Esophagus muscularis mucosa (tissue), 4 donors: Measurements from ENCODE around the gene SPTBN1. TPM values are rescaled to one million over a fixed set of nuclear protein-coding genes. Genes with fewer than 3 reads are reported as not detected.

Experiments
- DNase-seq: peaks from one replicate; pipeline ENCODE4 v3.0.0-alpha.2; 2017; ENCODE audit errors: extremely low spot score
- H3K27ac ChIP-seq, 4 donors: fragments of 200-600 bp; sonication (generic); replicated peaks in 1 of 4; 1 replicate in 3 of 4; 2 replicates in 1 of 4; pipeline ENCODE4 v1.5.1; 2016 to 2019; ENCODE audit warnings: mild to moderate bottlenecking in 1 of 4
- H3K27me3 ChIP-seq, 4 donors: fragments of 200-600 bp; sonication (generic); one replicate each; pipeline versions ENCODE4 v1.5.1 to v1.6.0; 2016 to 2019
- H3K36me3 ChIP-seq, 4 donors: fragments of 200-600 bp; sonication (generic); one replicate each; pipeline ENCODE4 v1.5.1; 2016 to 2019
- H3K4me1 ChIP-seq, 4 donors: fragments of 200-600 bp; sonication (generic); one replicate each; pipeline ENCODE4 v1.5.1; 2016 to 2019
- H3K4me3 ChIP-seq, 4 donors: fragments of 200-600 bp; sonication (generic); 1 replicate in 2 of 4; 2 replicates in 2 of 4; pipeline ENCODE4 v1.5.1; 2016 to 2019; ENCODE audit warnings: mild to moderate bottlenecking in 4 of 4, moderate library complexity in 1 of 4
- H3K9me3 ChIP-seq, 4 donors: fragments of 200-600 bp; sonication (generic); 1 replicate in 3 of 4; 2 replicates in 1 of 4; pipeline ENCODE4 v1.5.1; 2016 to 2019
- EP300 ChIP-seq: sonication (generic); formaldehyde crosslinking; IDR thresholded peaks from one replicate; pipeline ENCODE4 v1.6.1; 2017; ENCODE audit warnings: antibody characterized with exemption
- POLR2A ChIP-seq: fragments of 450-650 bp; IDR thresholded peaks from one replicate; pipeline ENCODE4 v1.6.1; 2017; ENCODE audit warnings: antibody characterized with exemption, moderate library complexity, mild to moderate bottlenecking, low read depth
- POLR2AphosphoS5 ChIP-seq, 2 donors: sonication (generic); formaldehyde crosslinking; IDR thresholded peaks; one replicate each; pipeline ENCODE4 v1.6.1; 2017; ENCODE audit warnings: antibody characterized with exemption in 2 of 2
- WGBS: methylation state at CpG from one replicate; pipeline ENCODE4 v1.1.5; 2018; 5-methylcytosine and 5-hydroxymethylcytosine counted together
- intact Hi-C: fragments of 100-400 bp; cut with DNase I; formaldehyde crosslinking; loops from one replicate; pipeline ENCODE4 v1.15.1; 2023
- total RNA-seq, 4 donors: library from RNA; depleted of rRNA; stranded (reverse); fragments of >200 nt; gene quantifications; one replicate each; pipeline versions ENCODE4 v1.1.0 to v1.2.1, GENCODE V29; 2016
- TF ChIP-seq, protein P1 (sequence below), 3 experiments: fragments of 200-600 bp in 2 of 3; fragments of 450-650 bp in 1 of 3; sonication (generic) in 2 of 3; IDR thresholded peaks; one replicate each; pipeline ENCODE4 v1.5.1; 2017 to 2019; ENCODE audit warnings: antibody characterized with exemption in 3 of 3, mild to moderate bottlenecking in 2 of 3, moderate library complexity in 1 of 3

SPTBN1 gene
- total RNA-seq, 4 donors from 2014 or later: 465 to 600 (median 547) TPM

DNA sequence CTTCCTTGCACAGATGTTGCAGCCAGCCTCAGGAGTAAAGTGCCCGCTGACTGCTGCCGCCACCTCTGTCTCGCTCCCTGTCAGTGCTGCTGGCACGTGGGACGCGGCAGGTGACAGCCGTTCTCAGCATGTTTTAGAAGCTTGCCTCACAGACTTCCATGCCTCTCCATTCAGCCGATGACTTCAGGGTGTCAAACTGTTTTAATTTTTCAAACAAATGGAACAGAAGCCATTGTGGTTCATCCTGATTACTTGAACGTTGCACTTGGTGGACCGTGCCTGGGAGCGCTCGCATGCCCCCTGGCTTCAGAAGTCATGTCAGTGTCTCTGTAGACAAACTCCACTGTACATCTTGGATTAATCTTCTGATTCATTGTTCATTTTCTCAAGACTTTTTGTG is 204.6 kb downstream of the SPTBN1 start:
- Histone ChIP-seq H3K4me3 (no peak overlapping the region), H3K27me3 (no peaks in the 10 kb centered on the region), H3K4me1 (peaks cover 23 to 43% (median 39%) of the 10 kb centered on the region in 4 donors), H3K9me3 (no peaks in the 10 kb centered on the region), H3K36me3 (peaks cover 42 to 100% (median 91%) of the 10 kb centered on the region in 4 donors), H3K27ac (peak overlapping the region in 3 of 4 donors; percentile 2 to 14 (median 4))
- WGBS: 76% methylated on average over 12 of the region's 12 CpGs
- TF ChIP-seq, protein P1, sequence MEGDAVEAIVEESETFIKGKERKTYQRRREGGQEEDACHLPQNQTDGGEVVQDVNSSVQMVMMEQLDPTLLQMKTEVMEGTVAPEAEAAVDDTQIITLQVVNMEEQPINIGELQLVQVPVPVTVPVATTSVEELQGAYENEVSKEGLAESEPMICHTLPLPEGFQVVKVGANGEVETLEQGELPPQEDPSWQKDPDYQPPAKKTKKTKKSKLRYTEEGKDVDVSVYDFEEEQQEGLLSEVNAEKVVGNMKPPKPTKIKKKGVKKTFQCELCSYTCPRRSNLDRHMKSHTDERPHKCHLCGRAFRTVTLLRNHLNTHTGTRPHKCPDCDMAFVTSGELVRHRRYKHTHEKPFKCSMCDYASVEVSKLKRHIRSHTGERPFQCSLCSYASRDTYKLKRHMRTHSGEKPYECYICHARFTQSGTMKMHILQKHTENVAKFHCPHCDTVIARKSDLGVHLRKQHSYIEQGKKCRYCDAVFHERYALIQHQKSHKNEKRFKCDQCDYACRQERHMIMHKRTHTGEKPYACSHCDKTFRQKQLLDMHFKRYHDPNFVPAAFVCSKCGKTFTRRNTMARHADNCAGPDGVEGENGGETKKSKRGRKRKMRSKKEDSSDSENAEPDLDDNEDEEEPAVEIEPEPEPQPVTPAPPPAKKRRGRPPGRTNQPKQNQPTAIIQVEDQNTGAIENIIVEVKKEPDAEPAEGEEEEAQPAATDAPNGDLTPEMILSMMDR (IDR thresholded peaks at IDR 0.05): peak in 1 of 3 experiments; percentile 31
- TF ChIP-seq POLR2AphosphoS5 (IDR thresholded peaks at IDR 0.05) (no peak), POLR2A (no peak), EP300 (no peak)
- intact Hi-C loops: no loop called here
- DNase-seq: no peak

DNA sequence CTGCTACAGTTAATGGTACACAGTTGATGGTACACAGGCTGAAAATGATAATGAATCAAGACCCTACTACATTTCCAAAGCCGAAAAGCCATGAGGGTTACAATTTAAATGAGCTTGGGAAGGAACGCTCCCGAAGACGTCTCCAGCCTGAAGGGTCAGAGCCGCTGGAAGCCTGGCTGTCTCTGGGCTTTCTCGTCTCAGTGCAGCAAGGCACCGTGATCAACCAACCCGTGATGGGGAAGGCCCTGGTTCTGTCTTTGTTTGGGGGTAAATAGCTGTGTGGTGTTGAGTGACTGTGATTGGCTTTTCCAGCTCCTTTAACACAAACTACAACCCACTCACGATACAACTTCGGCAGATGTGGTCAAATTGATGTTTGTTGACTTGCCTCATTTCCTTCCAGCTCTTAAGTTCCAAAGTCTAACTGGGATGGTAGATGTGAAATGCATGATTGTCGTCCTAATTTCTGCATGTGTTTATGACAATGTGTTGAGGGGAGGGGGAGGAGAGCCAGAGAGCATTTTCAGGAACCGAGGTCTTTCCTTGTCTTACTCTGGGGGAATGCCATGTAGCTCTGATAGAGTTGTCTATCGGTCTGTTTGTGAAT is 207.4 kb downstream of the SPTBN1 start:
- intact Hi-C loops: no loop called here
- Histone ChIP-seq H3K9me3 (no peaks in the 10 kb centered on the region), H3K27me3 (no peaks in the 10 kb centered on the region), H3K4me3 (no peak overlapping the region), H3K4me1 (peaks cover 41 to 54% (median 53%) of the 10 kb centered on the region in 4 donors), H3K27ac (peak overlapping the region; percentile 9 to 87 (median 82)), H3K36me3 (peaks cover 32 to 97% (median 78%) of the 10 kb centered on the region in 4 donors)
- 91% methylated on average over 9 of the region's 13 CpGs for WGBS
- TF ChIP-seq EP300 (no peak), POLR2A (no peak), POLR2AphosphoS5 (IDR thresholded peaks at IDR 0.05) (no peak)
- TF ChIP-seq, protein P1 (IDR thresholded peaks at IDR 0.05): no peak
- DNase-seq: no peak

- DNase-seq: no peak
- peaks cover 44 to 55% (median 53%) of the 10 kb centered on the region in 4 donors for H3K4me1 ChIP-seq
- TF ChIP-seq POLR2AphosphoS5 (IDR thresholded peaks at IDR 0.05): peak in 1 of 2 donors; percentile 9
- TF ChIP-seq POLR2A: no peak
- peaks cover 27 to 97% (median 79%) of the 10 kb centered on the region in 4 donors for H3K36me3 ChIP-seq
- WGBS: 98% methylated on average over 14 of the region's 18 CpGs
- H3K27ac ChIP-seq: peak overlapping the region; percentile 82 to 87 (median 84)
- H3K9me3 ChIP-seq: no peaks in the 10 kb centered on the region
- no peaks in the 10 kb centered on the region for H3K27me3 ChIP-seq
- no peak overlapping the region for H3K4me3 ChIP-seq
- intact Hi-C loops: no loop called here
Observed at GRCh38 chr2:54664238-54664786, 208.2 kb downstream of the SPTBN1 start.

DNA sequence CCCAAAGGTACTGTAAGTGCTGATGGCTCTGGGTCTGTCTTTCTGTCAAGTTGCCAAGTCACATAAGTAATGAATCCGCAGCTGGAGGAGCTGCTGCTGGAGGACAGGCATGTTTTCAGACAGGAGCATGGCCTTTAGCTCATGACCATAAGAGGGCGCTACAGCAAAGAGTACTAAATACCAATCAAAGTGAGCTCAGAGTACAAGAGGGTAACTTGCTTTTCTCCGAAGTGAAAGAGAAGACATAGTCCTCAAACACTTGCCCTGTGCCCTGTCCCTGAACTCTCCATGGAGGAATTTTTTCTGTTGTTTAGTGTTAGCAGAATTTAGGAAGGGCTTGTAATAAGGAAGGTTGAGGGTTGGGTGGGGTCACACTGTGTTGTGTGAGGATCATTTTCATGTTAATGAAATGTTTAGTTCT is 209.3 kb downstream of the SPTBN1 start:
- Histone ChIP-seq H3K27ac (peak overlapping the region; percentile 82 to 87 (median 84)), H3K36me3 (peaks cover 24 to 96% (median 74%) of the 10 kb centered on the region in 4 donors), H3K9me3 (no peaks in the 10 kb centered on the region), H3K4me1 (peaks cover 55 to 66% (median 64%) of the 10 kb centered on the region in 4 donors), H3K4me3 (no peak overlapping the region), H3K27me3 (no peaks in the 10 kb centered on the region)
- 36% methylated on average over 3 of the region's 3 CpGs for WGBS
- no peak for DNase-seq
- intact Hi-C loops: no loop called here
- TF ChIP-seq POLR2AphosphoS5 (IDR thresholded peaks at IDR 0.05): peak; percentile 17 to 24
- TF ChIP-seq POLR2A: no peak
- TF ChIP-seq, protein P1 (IDR thresholded peaks at IDR 0.05): peak; percentile 51 to 61 (median 55)

DNA sequence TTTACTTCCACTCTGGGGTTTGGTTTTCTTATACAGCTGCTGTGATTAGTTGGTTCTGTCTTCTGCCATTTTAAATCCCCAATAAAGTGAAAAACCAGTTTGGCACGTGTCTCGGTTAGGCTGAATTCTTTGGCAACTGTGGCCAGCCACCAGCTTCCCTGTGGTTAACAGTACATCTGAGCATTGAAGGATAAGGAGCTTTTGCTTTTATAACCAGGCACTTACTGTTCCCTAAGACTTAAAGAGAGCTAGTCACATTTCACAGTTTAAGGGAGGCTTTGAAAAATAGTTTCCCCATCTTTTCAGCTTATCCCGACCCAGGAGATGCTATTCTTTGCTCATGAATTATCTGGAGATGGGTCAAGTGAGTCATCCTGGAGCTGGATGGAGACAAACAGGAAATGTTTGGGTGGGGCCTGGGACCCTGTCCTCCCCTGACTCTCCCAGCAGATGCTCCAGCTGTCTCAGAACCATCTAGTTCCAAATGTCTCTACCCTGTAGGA is 210.1 kb downstream of the SPTBN1 start:
- 3% methylated on average over 3 of the region's 3 CpGs for WGBS
- Histone ChIP-seq H3K36me3 (peaks cover 19 to 96% (median 72%) of the 10 kb centered on the region in 4 donors), H3K4me1 (peaks cover 61 to 73% (median 71%) of the 10 kb centered on the region in 4 donors)

More for the DNA sequence above, 210.1 kb downstream of the SPTBN1 start:
- intact Hi-C loops: no loop called here
- H3K27me3 ChIP-seq: no peaks in the 10 kb centered on the region
- no peaks in the 10 kb centered on the region for H3K9me3 ChIP-seq
- no peak for DNase-seq
- no peak overlapping the region for H3K4me3 ChIP-seq
- H3K27ac ChIP-seq: peak overlapping the region; percentile 82 to 87 (median 84)
- TF ChIP-seq POLR2AphosphoS5 (IDR thresholded peaks at IDR 0.05): peak; percentile 21 to 70
- TF ChIP-seq, protein P1 (IDR thresholded peaks at IDR 0.05): no peak
